HG02642 (cell line): ENCODE measurements around the gene MCFD2.

Experiments used
- ATAC-seq: cut with Tn5 transposase; IDR thresholded peaks from one replicate; pipeline ENCODE4 v1.9.1; 2021; ENCODE audit warnings: mild to moderate bottlenecking; ENCODE audit not compliant: unreplicated experiment, poor library complexity

The MCFD2 gene

DNA sequence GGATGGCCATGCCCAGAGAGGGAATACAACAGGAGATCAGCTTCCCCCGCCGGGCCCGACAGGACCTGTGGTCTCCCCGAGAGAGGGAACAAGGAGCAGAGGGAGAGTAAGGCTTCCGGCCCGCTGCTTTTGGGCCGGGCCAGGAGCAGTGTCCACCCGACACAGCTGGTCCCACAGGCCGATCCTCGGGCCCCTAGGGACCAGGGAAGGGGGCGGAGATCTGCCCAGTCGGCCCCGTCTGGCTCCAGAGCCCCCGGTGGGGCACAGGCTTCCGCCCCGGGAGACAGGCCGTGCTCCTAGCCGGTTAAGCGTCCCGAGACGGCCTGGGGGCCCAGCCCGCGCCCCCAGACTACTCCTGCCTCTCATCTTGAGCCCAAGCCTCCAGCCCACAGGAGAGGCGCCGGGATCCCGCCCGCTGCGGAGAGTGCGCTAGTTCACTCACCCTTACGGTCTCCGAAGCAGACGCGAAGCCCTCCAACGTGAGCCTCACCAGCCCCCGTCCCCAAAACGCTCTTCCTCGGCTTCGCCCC, at the start of gene MCFD2:
MCFD2 (minus strand) TSS at position 526 of the 530 bp plus-strand sequence. CDS start 6,635 bp downstream, outside the sequence.
- ATAC-seq, result peak; percentile 18

DNA sequence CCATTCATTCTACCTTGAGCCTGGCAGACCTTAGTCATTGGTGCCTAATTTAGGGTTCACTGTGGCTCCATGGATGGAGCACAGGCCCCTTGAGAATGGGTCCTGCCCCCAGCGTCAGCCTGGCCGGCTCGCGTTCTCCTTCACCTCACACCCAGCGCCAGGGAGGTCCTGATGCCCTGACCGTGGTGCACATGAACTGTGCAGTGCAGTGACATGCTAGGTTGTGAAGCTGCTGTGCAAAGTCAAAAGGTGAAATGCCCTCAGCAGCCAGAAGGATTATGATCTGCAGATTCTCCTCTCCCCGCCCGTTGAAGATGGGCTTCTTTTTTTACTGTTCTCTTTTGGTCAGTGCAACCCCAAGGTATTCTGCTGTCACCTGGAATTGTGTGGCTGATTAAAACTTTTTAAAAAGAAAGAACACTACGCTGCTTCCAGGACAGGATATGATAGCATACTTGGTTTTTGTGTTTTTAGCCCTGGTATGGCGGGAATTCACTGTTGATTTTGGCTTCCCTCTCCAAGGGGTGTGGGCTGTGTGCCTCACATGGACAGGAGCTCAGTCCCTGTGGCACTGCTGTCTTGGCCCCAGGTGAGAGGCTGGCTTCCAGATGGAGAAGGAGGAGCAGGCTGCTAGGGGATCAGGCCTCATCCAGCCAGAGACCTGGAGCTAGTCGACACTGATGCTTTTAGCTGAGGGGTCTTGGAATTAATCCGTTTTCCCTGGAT, 49.4 kb upstream of the MCFD2 start:
- no peak for ATAC-seq

DNA sequence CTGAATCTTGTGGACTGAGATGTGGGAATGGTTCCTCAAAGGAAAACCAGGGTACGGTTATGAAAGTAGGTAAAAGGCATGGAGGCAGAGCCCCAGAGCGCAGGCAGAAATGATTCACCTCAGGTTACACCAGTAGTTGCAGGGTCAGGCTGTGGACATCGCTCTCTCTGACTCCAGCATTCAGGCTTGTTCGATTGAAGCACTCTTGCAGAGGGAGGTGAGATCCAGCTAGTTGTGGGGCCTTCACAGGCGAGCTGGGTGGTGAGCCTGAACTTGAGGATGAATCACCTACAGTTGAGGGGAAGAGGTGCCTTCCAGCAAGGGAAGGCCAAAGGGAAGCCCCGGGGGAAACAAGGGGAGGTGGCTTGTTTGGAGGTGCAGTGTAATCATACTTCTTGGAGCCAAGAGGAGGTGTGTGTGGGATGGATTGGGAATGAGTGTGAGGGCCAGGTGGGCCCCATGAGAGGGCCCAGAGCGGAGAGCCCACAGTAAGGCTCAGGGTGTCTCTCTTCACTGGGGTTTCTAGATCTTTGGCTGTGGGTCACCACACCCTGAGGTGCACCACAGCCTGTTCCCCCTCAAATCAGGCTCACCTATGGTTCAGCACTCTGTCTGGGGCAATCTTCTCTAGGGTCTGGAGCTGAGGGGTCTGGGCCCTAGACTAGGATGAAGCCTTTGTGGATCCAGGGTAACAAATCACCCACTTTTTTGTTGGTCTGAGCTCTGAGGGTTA, 48.5 kb upstream of the MCFD2 start:
- no peak for ATAC-seq

DNA sequence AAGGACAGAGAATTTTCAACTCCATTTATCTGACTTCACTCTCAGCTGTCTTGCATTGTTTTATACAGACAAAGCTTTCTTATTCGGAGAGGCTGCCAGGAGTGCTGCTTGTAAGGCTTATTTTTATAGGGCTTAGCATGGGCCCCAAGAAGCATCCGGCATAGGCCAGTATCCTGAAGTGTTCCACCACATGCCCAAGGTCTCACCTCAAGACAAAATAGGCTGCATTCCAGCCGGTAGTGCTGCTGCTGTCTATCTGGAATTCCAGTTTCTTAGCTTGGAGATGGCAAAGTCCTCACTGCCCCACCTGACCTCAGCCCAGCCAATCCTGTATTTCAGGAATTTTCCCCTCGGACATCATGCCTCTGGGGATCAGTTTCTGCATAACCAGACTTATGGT, 47.6 kb upstream of the MCFD2 start:
- ATAC-seq, result no peak

DNA sequence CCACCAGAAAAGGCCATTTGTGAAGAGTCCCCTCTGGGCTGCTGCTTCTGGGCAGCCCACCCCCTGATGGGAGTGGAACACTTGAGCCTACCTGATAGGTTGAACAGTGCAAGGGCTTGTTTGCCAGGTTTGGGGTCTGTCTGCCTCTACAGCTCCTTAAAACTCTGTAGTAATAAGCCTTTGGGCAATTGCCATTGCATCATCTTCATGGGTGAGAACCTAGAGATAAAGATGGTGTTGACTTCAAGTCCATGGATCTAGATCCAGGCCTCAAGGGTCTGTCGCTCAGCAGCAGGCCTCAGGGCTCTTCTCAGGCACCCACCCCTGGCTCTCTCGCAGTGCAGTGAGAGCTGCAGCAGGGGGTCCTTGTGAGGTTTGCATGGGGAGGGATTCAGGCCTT, 47.1 kb upstream of the MCFD2 start:
- ATAC-seq, result no peak

DNA sequence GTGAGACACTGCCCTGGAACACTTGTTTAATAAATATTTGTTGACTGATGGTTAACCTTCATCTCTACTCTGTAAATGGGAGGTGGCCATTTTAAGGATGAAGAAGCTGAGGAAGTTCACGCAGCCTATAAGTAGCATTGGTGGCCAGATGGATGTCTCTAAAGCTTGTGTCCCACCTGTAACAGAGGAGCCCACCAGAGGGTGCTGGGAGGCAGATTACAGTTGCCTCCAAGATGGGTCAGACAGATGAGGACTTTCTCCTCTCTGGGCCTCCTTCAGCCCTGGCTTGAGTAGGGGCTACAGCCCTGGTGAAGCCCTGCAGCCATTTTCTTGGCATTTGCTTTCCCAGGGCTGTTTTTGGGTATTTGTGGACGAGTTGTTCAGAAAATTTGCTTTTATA, 45.0 kb upstream of the MCFD2 start:
- no peak for ATAC-seq

DNA sequence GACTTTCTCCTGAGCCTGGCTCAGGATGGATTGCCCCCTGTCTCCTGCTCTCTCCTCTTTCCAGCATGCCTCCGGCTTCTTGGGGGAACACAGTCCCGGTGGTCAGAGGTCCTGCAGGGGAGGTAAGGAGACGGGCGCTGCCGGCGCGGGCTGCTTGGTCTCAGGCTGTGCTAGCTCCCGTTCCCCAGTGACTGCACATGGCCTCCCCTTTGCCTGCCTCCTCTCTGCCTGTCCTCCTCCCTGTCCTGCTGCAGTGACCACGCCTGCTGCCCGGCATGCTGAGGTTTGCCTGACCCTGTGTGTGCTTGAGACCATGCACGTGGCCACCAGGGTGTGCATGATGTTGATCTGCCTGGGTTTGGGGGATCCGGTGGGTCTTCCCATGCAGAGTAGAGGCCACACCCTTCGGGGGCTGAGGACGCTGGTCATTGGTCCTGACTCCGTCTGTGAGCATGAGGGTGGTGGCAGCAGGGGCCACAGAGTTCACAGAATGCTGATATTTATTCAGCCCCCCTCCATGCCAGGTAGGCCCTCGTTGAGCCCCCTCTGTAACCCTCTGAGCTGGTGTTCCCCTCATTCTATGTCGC, 42.9 kb upstream of the MCFD2 start:
- no peak for ATAC-seq

DNA sequence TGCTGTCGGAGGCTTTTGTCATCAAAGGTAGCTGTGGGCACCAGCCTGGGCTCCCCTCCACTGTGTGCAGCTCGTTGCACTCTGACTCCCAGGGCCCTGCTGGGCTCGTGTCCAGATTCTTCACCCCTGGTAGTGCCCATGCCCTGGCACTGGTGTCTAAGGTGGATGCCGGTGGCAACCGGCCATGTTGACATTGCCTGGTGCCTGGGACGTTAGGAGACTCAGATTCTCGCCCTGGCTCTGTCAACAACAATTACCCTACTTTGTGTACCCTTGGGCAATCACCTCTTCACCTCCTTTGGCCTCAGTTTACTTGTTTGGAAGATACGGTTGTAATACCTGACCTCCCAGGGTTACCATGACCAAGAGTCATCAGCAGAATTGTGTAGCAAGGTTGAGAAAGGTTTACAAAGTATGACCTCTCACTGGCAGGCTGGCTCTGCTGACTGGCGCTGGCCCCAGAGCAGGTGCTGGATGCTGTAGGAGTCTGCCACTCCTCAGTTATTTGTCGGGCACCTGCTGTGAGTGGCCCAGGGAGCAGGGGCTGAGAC, 41.5 kb upstream of the MCFD2 start:
- no peak for ATAC-seq

DNA sequence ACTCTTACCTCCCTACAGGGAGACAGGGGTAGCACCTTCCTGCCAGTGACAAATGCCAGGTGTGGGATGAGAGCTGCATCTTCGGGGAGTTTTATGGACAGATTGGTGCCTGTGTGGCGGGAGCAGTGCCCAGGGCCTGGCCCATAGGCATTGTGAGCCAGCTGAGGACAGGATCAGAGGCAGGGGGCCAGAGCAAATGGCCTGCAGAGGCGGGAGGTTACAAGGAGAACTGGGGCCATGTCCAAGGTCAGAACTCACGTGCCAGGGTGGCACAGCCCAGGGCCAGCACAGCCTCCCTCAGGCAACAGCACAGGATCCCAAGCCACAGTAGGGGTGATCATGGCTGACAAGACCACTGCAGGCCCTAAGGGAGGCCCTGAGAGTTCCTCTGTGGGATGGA, 40.2 kb upstream of the MCFD2 start:
- no peak for ATAC-seq

DNA sequence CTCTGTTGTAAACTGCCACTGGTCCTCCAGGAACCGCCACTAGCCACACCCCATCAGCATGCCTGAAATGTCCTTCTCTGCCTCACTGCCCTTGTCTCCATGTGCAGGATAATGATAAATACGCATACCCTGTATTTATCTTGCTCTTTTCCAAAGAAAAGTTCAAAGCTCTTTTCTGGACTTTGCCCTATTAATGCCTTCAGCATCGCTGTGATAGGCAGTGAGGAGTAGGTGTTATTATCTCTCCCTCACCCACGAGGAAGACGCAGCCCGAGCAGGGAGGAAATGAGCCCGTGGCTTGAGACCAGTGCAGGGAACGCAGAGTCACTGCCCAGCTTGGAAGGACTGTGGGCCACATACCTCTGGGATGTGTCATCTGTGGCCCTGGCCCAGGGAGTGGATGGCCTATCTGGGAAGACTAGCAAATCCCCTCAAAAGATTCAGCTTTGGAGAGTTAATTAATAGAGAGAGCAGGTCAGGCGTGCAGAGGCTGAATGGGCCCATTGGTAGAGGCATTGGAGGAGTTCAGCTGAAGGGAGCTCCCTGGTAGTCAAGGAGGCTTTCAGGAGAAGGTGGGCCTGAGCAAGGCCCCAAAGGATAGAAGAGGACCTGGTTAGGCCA, 39.5 kb upstream of the MCFD2 start:
- no peak for ATAC-seq

DNA sequence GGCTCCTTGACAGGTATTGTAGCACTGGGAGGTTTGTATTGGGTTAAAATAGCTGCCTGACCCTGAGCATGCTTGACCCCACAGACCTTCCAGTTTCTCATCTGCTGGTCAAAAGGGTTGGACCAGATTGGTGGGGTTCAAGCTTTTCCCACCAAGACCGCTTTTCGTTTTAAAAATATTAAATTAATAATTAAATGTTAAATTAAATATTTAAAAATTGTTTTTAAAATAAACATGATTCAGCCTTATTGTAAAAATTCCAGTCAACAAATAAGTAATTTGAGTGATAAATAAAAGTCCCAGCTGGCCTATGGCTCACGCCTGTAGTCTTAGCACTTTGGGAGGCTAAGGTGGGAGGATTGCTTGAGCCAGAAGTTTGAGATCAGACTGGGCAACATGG, 36.6 kb upstream of the MCFD2 start:
- ATAC-seq, result no peak

DNA sequence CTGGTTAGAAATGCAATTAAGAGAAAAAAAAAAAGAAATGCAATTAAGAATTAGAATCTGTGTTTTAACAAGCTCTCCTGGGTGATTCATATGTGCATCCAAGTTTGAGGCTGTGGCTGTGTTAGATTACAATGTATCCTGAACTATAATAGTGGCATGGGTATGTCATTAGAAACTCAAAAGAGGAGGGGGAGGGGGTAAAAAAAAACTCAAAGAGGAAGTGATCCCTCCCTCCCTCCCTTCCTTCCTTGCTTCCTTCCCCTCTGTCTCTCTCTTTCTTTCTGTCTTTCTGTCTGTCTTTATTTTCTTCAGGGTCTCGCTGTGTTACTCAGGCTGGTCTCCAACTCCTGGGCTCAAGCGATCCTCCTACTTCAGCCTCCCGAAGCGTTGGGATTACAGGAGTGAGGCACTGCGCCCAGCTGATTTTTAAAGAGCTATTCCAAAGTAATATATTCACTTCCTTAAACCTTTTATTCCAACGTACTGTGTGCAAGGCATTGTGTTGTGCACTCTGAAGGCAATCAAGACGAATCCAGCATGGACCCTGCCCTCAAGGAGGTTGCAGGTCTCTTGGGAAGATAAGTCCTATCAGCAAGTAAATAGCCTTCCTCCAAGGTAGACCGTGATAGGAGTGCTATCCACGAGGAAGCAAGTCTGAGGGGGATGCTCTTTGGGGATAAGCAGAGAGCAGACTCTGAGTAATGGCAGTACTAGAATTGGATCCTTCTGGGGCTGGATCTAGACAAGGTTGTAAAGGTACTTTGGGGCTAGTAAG, 35.9 kb upstream of the MCFD2 start:
- ATAC-seq, result no peak

DNA sequence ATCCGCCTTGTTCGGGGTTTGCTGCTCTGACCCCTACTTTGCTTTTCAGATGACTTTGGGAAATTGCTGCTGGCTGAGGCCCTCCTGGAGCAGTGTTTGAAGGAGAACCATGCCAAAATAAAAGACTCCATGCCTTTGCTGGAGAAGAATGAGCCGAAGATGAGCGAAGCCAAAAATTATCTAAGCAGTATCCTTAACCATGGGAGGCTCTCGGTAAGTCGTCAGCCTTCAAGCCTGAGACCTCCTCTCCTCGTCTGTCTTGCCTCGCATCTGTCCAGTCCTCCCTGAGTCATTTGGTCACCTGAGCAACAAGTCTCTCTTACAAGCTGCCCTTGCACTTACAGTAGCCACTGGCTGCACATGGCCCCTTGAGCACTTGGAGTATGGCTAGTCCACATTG, 34.7 kb upstream of the MCFD2 start:
- ATAC-seq, result no peak

DNA sequence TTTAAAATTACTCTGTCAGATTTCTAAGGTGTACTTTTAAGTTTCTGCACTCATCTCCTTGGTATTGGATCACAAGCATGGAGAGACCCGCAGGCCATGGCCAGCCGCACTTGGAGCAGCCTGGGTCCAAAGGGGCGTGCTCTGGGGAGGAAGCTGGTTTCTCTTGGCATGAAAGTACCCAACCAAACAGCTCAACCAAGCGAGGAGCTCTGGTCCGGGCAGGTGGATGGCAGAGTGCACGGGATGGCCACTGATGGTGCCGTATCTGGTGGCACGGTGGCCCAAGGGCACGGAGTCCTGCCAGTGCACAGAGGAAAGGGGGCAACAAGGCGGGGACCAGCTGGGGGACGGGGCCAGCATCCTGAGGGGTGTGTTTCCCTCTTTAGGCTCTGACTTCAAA, 32.2 kb upstream of the MCFD2 start:
- no peak for ATAC-seq

DNA sequence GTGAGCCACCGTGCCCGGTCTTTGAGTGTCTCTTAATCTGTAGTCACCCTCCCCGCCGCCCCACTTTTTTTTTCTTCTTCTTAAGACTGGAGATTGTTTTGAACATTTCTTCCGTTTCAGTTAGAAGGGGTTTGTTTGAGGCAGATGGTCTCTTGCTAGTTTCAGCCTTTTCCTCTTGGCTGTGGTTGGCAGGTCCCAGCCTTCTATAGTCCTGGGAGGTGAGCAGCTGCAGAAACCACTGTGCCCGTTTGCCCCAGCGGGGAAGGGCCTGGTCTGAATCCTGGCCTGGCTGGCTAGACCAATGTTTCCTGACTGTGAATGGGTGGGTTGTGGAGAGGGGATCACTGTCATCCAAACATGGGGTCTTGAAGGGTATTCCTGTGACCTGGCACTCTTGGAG, 30.1 kb upstream of the MCFD2 start:
- no peak for ATAC-seq

DNA sequence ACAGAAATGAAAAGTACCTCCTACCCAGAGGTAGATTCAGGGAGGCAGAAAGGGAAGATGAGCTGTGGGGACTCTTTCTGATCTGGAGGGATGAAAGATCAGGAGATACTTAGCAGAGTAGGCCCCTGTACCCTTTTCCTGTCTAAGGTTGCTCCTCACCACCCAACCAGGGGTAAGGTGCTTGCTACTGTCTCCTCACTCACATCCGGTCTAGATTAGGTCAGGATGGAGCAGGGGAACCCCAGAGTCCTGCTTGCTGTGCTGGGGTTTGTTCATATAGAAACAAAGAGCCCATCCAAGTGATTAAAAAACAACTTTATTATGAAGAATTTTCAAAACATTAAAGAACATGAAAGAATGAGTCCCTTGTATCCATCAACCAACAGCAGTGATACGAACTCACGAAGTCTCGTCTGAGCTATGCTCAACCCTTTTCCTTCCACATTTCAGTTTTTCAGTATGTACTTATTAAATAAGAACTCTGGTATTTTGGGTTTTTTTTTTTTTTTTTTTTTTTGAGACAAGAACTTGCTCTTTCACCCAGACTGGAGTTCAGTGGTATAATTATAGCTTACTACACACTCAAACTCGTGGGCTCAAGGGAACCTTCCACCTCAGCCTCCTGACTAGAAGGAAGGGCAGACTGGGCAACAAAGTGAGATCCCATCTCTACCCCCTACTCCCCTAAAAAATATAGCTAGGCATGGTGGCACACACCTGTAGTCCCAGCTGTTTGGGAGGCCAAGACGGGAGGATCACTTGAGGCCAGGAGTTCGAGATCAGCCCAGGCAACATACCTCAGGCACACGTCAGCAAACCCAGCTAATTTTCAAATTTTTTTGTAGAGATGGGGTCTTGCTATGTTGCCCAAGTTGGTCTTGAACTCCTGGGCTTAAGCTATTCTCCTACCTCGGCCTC, 28.5 kb upstream of the MCFD2 start:
- peak; percentile 40 for ATAC-seq

DNA sequence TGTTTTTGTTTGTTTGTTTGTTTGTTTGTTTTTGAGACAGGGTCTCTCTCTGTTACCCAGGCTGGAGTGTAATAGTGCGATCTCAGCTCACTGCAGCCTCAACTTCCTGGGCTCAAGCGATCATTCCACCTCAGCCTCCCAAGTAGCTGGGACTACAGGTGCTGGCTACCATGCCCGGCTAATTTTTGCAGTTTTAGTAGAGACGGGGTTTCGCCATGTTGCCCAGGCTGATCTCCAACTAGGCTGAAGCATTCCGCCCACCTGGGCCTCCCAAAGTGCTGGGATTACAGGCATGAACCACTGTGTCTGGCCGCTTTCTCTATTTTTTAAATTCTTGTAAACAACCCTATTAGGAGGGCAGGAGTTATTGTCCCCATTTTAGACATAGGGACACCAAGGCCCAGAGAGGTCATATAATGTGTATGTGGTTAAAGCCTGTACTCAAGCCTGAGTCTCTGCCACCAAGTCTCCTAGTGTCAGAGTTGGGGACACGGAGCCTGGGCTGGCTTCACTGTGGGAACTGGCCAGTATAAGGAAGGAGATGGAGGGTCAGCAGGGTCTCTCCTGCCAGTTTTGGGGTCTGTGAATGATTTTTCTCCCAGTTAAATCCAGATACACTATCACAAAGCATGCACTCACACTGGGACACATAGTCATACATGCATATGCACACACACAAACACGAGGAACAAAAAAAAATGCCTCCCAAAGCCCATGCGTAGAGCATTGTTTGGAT, 27.5 kb upstream of the MCFD2 start:
- ATAC-seq, result no peak

DNA sequence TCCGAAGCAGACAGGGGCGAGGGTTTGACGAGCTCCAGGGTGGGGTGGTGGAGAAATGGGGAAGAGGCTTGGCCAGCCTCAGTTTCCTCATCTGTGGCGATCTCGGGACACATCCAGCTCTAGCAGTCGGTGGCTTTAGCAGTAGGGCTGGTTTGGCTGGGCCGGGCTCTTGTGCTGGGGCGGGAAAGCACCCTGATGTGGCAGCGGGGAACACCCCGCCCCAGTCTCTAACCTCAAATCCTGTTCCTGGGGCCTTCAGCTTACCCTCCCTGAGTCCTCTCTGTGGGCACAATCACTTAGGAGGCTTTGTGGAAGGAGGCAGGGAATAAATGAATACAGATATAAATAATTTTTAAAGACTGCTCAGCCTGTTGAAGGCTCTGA, 26.5 kb upstream of the MCFD2 start:
- peak; percentile 39 for ATAC-seq
